HEK293 (cell line): ENCODE measurements around the gene KDM4C.
A peak's percentile ranks its signal among the peaks of the same experiment; 100 is the strongest.

ENCODE experiments used
- CTCF ChIA-PET: fragments of 350-600 bp; formaldehyde crosslinking; extraction: SDS; loops from one replicate; lab custom pipeline; 2021; ENCODE audit warnings: antibody characterized with exemption; lab: Yijun Ruan, JAX
- POLR2A ChIA-PET: fragments of 300-600 bp; formaldehyde crosslinking; extraction: SDS; loops from one replicate; lab custom pipeline; 2020; ENCODE audit warnings: antibody characterized with exemption, inconsistent platforms; lab: Yijun Ruan, JAX
- H3K27ac ChIP-seq: fragments of 200-500 bp; sonication (Bioruptor generic); 2 replicates; pipeline ENCODE4 v1.5.1; 2014; ENCODE audit warnings: low read depth, low read length, control low read depth, inconsistent platforms; ENCODE audit errors: extremely low read depth
- H3K36me3 ChIP-seq, 2 experiments: fragments of 200-500 bp in 1 of 2; sonication (Bioruptor generic) in 1 of 2; 1 replicate in 1 of 2; 2 replicates in 1 of 2; pipeline ENCODE4 v1.5.1; 2014 to 2017; ENCODE audit warnings: inconsistent platforms in 2 of 2, low read length in 2 of 2; ENCODE audit not compliant: control insufficient read depth in 2 of 2, insufficient read depth in 1 of 2
- H3K4me1 ChIP-seq: fragments of 200-500 bp; sonication (Bioruptor generic); 2 replicates; pipeline ENCODE4 v1.5.1; 2014; ENCODE audit warnings: mild to moderate bottlenecking, low read length, inconsistent platforms; ENCODE audit not compliant: control insufficient read depth, insufficient read depth
- H3K4me3 ChIP-seq: 2 replicates; pipeline ENCODE4 v1.5.1; 2011; ENCODE audit warnings: low read depth, mild to moderate bottlenecking, control low read depth, low read length, moderate library complexity
- H3K9me3 ChIP-seq: fragments of 200-500 bp; sonication (Bioruptor generic); 2 replicates; pipeline ENCODE4 v1.5.1; 2014; ENCODE audit warnings: low read depth, low read length, inconsistent platforms; ENCODE audit not compliant: control insufficient read depth, insufficient read depth
- IKZF3 ChIP-seq: fragments of 450-650 bp; IDR thresholded peaks from 2 replicates; pipeline ENCODE4 v1.5.0; 2018; ENCODE audit warnings: missing biosample characterization, mild to moderate bottlenecking, missing genetic modification characterization, moderate library complexity
- INSM2 ChIP-seq: fragments of 450-650 bp; formaldehyde crosslinking; IDR thresholded peaks from 2 replicates; pipeline ENCODE4 v1.5.1; 2016; ENCODE audit warnings: missing biosample characterization, missing genetic modification characterization
- MYNN ChIP-seq: fragments of 450-650 bp; formaldehyde crosslinking; IDR thresholded peaks from 2 replicates; pipeline ENCODE4 v1.5.1; 2016; ENCODE audit warnings: missing biosample characterization, missing genetic modification characterization, borderline replicate concordance
- SCRT2 ChIP-seq: fragments of 450-650 bp; formaldehyde crosslinking; IDR thresholded peaks from 2 replicates; pipeline ENCODE4 v1.5.1; 2016; ENCODE audit warnings: missing biosample characterization, missing genetic modification characterization
- ZNF292 ChIP-seq: fragments of 450-650 bp; formaldehyde crosslinking; IDR thresholded peaks from 2 replicates; pipeline ENCODE4 v1.5.1; 2016; ENCODE audit warnings: low read depth, missing biosample characterization, missing genetic modification characterization, borderline replicate concordance
- ZNF473 ChIP-seq: fragments of 450-650 bp; formaldehyde crosslinking; IDR thresholded peaks from 2 replicates; pipeline ENCODE4 v1.5.1; 2017; ENCODE audit warnings: missing biosample characterization, missing genetic modification characterization
- ZNF600 ChIP-seq: fragments of 450-650 bp; formaldehyde crosslinking; IDR thresholded peaks from 2 replicates; pipeline ENCODE4 v1.5.1; 2016; ENCODE audit warnings: missing biosample characterization, missing genetic modification characterization
- ZNF677 ChIP-seq: fragments of 450-650 bp; IDR thresholded peaks from 2 replicates; pipeline ENCODE4 v1.5.0; 2018; ENCODE audit warnings: missing biosample characterization, mild to moderate bottlenecking, missing genetic modification characterization, moderate library complexity
- ZNF830 ChIP-seq: fragments of 450-650 bp; IDR thresholded peaks from 2 replicates; pipeline ENCODE4 v1.5.0; 2018; ENCODE audit warnings: missing biosample characterization, missing genetic modification characterization, low read depth, mild to moderate bottlenecking, moderate library complexity
- TF ChIP-seq, protein P1 (sequence below): fragments of 450-650 bp; formaldehyde crosslinking; IDR thresholded peaks from 2 replicates; pipeline ENCODE4 v1.5.1; 2016; ENCODE audit warnings: missing biosample characterization, missing genetic modification characterization
- TF ChIP-seq, protein P2 (sequence below): fragments of 450-650 bp; formaldehyde crosslinking; IDR thresholded peaks from 2 replicates; pipeline ENCODE4 v1.5.1; 2016; ENCODE audit warnings: missing biosample characterization, missing genetic modification characterization

The KDM4C gene

GRCh38 chr9:7144265-7145046 is 386.7 kb downstream of the KDM4C start:
- Histone ChIP-seq H3K36me3 (no peaks in the 10 kb centered on the region), H3K4me1 (no peaks in the 10 kb centered on the region), H3K4me3 (no peak overlapping the region), H3K27ac (no peak overlapping the region)
- CTCF ChIA-PET = interaction anchor here (1.0 kb wide), 1 partner anchor 93 kb away, joined by 3 read pairs; no protein-coding TSS in a partner anchor
- TF ChIP-seq ZNF600 (tag by site-specific recombination) (no peak), SCRT2 (tag by site-specific recombination) (0 out of 2 replicates have a peak, but pooled peaks have one; percentile 37)
- TF ChIP-seq, all 188 proteins: peak for 1
- POLR2A ChIA-PET = no interaction called here
- H3K9me3 ChIP-seq = no peaks in the 10 kb centered on the region

GRCh38 chr9:7145361-7146069 is 387.7 kb downstream of the KDM4C start:
- no peak overlapping the region for H3K4me3 ChIP-seq
- ChIA-PET CTCF (no interaction called here), POLR2A (no interaction called here)
- H3K27ac ChIP-seq = no peak overlapping the region
- H3K36me3 ChIP-seq = no peaks in the 10 kb centered on the region
- TF ChIP-seq ZNF830 = no peak
- TF ChIP-seq IKZF3 (tag by site-specific recombination) = no peak
- TF ChIP-seq, protein P1, sequence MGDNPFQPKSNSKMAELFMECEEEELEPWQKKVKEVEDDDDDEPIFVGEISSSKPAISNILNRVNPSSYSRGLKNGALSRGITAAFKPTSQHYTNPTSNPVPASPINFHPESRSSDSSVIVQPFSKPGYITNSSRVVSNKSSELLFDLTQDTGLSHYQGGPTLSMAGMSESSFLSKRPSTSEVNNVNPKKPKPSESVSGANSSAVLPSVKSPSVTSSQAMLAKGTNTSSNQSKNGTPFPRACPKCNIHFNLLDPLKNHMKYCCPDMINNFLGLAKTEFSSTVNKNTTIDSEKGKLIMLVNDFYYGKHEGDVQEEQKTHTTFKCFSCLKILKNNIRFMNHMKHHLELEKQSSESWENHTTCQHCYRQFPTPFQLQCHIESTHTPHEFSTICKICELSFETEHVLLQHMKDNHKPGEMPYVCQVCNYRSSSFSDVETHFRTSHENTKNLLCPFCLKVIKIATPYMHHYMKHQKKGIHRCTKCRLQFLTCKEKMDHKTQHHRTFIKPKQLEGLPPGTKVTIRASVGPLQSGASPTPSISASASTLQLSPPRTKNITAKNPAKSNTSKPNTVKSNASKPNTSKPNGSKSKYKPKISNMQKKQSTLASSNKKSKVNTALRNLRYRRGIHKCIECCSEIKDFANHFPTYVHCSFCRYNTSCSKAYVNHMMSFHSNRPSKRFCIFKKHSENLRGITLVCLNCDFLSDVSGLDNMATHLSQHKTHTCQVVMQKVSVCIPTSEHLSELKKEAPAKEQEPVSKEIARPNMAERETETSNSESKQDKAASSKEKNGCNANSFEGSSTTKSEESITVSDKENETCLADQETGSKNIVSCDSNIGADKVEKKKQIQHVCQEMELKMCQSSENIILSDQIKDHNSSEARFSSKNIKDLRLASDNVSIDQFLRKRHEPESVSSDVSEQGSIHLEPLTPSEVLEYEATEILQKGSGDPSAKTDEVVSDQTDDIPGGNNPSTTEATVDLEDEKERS = no peak
- no peak for TF ChIP-seq ZNF473 (tag by site-specific recombination)
- TF ChIP-seq, protein P2, sequence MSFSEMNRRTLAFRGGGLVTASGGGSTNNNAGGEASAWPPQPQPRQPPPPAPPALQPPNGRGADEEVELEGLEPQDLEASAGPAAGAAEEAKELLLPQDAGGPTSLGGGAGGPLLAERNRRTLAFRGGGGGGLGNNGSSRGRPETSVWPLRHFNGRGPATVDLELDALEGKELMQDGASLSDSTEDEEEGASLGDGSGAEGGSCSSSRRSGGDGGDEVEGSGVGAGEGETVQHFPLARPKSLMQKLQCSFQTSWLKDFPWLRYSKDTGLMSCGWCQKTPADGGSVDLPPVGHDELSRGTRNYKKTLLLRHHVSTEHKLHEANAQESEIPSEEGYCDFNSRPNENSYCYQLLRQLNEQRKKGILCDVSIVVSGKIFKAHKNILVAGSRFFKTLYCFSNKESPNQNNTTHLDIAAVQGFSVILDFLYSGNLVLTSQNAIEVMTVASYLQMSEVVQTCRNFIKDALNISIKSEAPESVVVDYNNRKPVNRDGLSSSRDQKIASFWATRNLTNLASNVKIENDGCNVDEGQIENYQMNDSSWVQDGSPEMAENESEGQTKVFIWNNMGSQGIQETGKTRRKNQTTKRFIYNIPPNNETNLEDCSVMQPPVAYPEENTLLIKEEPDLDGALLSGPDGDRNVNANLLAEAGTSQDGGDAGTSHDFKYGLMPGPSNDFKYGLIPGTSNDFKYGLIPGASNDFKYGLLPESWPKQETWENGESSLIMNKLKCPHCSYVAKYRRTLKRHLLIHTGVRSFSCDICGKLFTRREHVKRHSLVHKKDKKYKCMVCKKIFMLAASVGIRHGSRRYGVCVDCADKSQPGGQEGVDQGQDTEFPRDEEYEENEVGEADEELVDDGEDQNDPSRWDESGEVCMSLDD (tag by site-specific recombination) = no peak
- H3K9me3 ChIP-seq = no peaks in the 10 kb centered on the region
- no peaks in the 10 kb centered on the region for H3K4me1 ChIP-seq

DNA sequence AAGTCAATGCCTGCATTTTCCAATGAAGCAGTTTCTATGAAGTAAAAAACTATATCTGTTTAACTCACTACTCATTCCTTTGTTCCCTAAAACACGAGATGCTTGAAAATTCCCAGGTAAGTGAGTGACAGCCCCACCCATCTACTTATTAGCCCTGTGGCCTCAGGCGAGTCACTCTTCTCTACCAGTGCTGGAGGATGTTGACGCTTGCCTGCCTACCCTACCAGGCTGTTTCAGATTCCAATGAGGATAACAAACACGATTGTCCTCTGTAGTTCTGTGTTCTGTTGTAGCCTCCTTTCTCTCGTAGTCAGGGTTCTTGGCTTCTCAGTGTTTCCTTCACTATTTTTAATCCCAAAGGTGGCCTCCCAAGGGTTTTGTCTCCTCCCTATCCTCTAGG is 388.8 kb downstream of the KDM4C start:
- no peaks in the 10 kb centered on the region for H3K9me3 ChIP-seq
- ChIA-PET CTCF (no interaction called here), POLR2A (no interaction called here)
- no peak overlapping the region for H3K27ac ChIP-seq
- TF ChIP-seq MYNN (tag by site-specific recombination) = no peak
- no peak for TF ChIP-seq ZNF292 (tag by site-specific recombination)
- TF ChIP-seq ZNF677 = no peak
- no peak for TF ChIP-seq INSM2 (tag by site-specific recombination)
- no peak overlapping the region for H3K4me3 ChIP-seq
- no peaks in the 10 kb centered on the region for H3K4me1 ChIP-seq
- no peaks in the 10 kb centered on the region for H3K36me3 ChIP-seq
